HG02759 (cell line): Measurements from ENCODE around the gene YY1.

Experiments
- ATAC-seq: cut with Tn5 transposase; IDR thresholded peaks from one replicate; pipeline ENCODE4 v1.9.1; 2021; ENCODE audit warnings: mild to moderate bottlenecking, moderate library complexity; ENCODE audit not compliant: unreplicated experiment

Gene YY1

GRCh38 chr14:100240668-100241032, 1.7 kb downstream of the YY1 start:
- no peak for ATAC-seq

GRCh38 chr14:100241279-100241678, 2.3 kb downstream of the YY1 start:
- ATAC-seq = no peak

GRCh38 chr14:100243020-100243419, 4.1 kb downstream of the YY1 start:
- no peak for ATAC-seq

- no peak for ATAC-seq
Measured at GRCh38 chr14:100246809-100247428, 8.0 kb downstream of the YY1 start.

- ATAC-seq = no peak
Measured at GRCh38 chr14:100250732-100251465, 12.0 kb downstream of the YY1 start.

- no peak for ATAC-seq
Measured at GRCh38 chr14:100252684-100253083, 13.7 kb downstream of the YY1 start.

- peak; percentile 68 for ATAC-seq
Measured at GRCh38 chr14:100256339-100256895, 17.5 kb downstream of the YY1 start.

DNA sequence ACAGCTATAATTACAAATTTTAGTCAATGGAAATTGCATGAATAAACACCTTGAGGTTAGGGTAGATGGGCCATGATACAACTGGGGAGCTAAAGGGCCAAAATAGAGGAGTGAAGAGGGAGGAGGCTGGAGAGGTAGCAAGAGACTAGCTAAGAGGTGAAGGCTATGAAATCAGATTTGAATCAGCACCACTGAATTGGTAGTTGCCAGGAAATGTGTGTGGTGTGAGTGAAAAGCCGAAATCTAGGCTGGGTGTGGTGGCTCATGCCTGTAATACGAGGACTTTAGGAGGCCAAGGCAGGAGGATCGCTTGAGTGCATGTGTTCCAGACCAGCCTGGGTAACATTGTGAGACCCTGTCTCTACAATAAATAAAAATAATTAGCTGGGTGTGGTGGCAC, 22.7 kb downstream of the YY1 start:
- no peak for ATAC-seq

DNA sequence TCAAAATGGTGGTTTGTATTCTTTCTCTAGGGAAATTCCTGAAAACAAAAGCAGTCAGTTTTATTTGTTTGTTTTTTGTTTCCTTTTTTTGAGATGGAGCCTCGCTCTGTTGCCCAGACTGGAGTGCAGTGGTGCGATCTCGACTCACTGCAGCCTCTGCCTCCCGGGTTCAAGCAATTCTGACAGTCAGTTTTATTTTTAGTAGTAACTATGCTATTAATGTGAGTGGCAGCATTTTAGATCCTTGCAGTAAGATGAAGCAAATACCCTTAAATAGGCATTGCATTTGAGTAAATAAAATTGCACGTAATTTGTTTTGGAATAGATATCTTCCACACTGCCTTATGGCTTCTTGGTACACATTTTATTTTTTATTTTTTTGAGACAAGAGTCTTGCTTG, 23.6 kb downstream of the YY1 start:
- no peak for ATAC-seq

DNA sequence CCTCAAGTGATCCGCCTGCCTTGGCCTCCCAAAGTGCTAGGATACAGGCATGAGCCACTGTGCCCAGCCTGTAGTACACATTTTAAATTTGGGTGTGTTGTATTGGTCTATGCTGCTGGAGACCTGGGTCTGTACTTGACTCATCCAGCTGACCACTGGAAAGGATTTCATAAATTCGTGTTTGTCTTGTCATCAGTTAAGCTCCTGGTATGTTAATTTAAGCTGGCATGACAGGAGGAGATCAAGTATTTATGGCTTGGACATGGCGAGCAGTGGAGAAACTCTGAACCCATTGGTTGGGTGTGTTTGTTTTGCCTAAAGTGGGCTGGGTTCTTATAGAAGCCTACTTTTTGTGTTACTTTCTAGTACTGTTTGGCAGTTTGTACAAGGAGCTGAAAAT, 24.2 kb downstream of the YY1 start:
- ATAC-seq = no peak

DNA sequence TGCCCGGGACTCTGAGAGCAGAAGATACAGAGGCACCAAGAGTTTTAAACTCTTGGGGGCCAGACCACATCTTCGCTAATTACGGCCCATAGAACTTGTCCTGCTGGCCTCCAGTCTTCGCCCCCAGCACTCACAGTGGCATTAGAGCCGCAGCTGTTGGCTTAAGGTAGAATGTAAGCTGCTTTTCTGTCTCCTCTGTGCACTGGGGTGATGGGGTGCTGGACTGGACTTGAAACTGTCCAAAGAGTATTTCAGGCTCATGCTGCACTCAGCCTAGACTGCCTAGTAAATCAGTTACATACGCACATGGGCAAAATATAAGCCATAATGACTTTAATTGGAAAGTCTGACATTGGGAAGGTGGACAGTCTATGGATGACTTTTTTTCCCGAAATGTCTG, 29.0 kb downstream of the YY1 start:
- no peak for ATAC-seq

DNA sequence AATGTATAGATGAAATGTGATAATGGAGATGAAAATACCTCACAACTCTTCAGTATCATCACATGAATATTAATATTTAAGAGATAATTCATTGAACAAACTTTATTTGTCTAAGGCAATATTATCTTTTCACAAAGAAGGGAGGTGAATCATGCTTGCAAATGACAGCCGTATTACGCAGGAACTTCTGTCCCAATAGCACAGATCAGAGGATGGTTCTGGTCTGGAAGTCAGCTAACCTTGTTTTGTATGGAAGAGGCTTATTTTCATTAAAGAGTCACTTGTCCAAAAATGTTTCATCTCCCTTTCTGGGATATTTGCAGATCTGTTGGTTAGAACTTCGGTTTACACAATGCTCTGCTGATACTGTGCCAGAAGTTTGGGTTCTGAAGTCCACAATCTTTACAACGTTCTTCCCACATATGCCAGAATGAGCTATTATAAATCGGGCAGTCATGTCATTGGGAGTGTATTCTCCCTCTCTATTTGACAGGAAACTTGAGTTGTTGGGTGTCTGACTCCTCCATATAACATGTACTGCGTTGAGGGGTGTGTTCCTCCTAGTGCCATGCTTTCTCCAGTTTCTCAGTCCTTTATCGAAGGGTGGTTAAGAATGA, 29.8 kb downstream of the YY1 start:
- ATAC-seq = no peak

GRCh38 chr14:100271247-100271939, 32.4 kb downstream of the YY1 start:
- ATAC-seq = no peak

DNA sequence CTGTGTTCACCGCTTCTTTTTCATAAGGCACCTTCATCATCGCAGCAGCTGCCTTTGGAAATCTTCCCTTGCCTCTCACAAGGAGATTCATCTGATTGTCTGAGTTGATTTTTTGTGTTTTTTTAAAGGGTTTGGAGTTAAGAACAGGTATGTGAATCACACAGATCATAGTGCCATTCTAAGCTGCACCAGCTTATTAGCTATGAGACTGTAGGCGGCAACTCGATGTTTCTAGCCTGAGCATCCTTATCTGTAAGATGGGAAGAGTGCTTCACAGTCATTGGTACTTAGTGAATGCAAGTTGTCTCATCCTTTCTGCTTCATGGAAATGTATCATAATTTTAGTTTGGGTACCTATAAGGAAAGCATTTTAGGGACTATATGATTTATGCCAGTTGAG, 35.3 kb downstream of the YY1 start:
- ATAC-seq = no peak

GRCh38 chr14:100275214-100275613, 36.3 kb downstream of the YY1 start:
- ATAC-seq = no peak

DNA sequence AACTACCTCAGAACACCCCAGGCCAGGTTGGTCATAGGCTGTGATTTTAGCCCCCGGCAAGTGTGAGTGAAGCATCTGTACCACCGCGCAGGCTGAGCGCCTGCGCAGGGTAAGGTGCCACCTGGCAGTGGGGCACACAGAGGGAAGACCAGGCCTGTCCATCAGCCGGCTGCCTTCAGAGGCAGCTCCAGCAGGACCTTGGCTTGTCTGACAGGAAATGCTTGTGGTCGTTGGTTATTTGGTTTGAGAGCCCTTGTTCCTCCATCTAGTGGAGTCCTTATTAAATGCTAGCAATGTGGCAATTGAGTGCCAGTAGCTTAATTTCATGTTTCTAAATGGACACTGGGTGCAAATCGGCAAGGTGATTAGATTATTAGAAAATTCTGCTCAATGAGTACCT, 39.8 kb downstream of the YY1 start:
- ATAC-seq = peak; percentile 69

GRCh38 chr14:100279133-100279532, 40.2 kb downstream of the YY1 start:
- ATAC-seq = no peak

GRCh38 chr14:100279563-100279962, 40.6 kb downstream of the YY1 start:
- no peak for ATAC-seq

DNA sequence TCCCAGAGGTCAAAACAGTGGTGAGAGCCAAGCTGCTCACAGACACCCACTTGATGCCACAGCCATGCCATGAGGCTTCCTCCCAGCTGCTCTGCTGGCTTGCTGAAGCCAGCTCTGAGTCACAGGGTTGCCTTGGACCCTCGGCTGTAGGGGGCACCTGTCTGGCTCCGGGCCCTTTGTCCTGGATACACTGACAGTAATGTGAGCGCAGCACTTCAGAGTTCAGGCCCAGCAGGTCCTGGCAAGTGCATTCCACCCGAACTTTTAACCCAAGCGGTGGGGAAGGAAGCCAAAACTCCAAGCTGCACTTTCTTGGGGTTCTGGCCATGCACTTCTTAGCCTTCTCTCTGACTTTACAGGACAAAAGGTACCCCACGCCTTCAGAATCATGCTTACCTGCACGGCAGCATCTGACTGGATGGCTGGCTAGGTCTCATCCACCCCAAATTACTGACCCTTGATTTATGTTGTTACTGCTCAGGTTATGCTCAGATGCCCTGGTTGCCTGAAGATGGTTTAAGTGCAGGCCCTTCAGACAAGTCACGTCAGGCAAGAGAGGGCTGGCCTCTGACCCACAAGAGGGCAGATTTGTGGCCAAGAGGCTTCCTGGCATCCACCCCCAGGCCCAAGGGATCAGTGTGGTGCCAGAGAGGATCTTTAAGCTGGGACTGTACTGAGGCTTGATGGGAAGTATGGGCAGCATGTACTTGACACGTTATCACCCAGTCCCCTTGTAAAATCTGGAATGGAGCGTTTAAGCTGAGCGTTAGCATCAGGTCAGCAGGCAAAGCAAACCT, 42.5 kb downstream of the YY1 start:
- no peak for ATAC-seq

DNA sequence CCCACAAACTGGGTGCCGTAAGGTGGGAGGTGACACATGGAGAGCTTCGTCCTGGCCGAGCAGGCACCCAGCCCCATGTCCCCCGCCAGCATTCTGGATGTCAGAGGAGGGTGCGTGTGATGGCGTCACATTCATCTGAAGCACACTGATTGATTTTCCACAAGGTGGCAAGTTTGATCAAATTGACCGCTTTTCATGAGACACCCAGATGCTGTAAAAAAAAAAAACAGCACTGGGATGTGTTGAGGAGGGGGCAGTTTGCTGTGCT, 43.1 kb downstream of the YY1 start:
- no peak for ATAC-seq
